ENCODE measurements around the gene UBE2L3.
"Not testable (repeated sequence)": the region's sequence is repeated elsewhere in the genome, so short reads cannot be mapped to it uniquely, and the experiment has no call there.

UBE2L3 gene

DNA sequence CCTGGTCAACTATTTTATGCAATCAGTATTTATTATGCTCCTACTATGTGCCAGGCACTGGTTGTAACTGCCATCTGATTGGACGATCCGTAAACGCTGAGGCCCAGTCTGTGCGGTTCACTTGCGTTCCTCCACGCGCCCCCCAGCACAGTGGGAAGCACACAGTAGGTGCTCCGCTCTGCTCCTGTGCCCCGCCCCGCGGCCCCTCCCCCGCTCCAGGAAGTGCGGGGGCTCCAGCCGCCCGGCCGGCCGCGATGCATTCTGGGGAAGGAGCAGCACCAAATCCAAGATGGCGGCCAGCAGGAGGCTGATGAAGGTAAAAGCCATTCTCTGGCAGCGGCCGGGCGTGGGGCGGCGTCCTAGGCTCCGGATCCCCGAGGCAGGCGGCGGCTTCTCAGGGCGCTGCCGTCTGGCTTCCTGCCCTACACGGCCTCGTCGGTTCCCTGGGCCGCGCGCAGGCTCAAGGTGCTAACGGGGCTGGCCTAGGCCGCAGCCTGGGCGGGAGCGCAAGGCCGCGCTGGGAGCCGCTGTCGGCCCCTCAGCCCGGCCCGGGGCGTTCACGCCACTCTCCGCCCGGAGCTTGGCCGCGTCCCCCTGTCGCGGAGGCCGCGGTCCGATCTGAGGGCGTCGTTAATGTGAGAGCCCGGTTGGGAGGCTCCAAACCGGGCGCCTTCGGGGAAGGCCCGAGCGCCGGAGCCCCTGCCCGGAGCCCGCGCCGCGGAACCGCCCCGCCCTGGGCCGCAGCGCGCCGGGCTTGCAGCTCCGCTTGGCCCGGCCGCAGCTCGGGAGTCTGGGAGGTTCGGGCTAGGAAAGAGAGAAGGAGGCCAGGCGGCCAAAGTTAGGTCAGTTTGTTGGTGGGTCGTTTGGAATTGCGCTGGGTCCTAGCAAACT lies at the start of gene UBE2L3:
Gene UBE2L3, plus strand, starts transcription at position 259 of the 891 bp plus-strand sequence. Its CDS starts 31 bp downstream, at position 290.
- DNase-seq, result no peak

DNA sequence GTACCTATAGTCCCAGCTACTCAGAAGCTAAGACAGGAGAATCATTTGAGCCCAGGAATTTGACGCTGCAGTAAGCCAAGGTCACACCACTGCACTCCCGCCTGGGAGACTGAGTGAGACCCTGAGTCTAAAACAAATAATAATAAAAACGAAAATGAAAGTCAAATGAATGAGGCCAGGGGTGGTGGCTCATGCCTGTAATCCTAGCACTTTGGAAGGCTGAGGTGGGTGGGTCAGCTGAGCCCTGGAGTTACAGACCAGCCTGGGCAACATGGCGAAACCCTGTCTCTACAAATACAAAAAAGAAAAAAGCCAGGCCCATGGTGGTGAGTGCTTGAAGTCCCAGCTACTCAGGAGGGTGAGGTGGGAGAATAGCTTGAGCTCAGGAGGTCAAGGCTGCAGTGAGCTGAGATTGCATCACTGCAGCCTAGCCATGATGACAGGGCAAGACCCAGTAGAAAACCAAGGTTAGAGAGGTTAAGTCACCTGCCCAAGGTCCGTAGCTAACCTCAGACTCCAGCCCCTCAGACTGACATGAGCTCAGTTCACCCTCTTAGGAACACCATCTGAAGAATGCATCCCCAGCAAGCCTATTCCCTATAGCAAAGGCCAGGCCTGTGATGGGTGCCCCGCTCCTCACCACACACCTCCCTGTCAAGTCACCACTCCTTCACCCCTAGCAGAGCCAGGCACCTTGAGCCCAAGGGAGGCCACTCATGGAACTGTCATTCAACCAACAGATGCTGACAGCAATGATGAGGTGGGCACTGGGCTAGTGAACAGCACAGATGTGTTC lies 40.6 kb upstream of the UBE2L3 start:
- DNase-seq, result not testable (repeated sequence)

DNA sequence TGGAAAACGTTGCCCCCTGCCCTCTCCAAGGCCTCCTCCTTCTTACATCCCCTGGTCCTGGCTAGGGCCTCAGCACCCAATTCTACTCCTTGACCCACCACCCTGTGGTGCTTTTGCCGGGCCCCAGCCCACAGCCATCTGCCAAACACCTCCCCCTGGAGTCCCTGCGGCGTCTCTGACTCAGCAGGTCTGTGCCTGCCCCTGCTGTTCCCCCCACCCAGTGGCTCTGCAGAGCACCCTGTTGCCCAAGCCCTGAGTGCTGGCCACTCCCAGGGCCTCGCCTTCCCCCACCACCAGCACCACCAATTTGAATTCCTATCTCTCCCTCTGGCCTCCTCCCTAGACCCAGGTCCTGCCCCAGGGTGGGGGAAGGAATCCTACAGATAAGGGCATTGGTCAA lies 36.0 kb upstream of the UBE2L3 start:
- DNase-seq, result not testable (repeated sequence)

DNA sequence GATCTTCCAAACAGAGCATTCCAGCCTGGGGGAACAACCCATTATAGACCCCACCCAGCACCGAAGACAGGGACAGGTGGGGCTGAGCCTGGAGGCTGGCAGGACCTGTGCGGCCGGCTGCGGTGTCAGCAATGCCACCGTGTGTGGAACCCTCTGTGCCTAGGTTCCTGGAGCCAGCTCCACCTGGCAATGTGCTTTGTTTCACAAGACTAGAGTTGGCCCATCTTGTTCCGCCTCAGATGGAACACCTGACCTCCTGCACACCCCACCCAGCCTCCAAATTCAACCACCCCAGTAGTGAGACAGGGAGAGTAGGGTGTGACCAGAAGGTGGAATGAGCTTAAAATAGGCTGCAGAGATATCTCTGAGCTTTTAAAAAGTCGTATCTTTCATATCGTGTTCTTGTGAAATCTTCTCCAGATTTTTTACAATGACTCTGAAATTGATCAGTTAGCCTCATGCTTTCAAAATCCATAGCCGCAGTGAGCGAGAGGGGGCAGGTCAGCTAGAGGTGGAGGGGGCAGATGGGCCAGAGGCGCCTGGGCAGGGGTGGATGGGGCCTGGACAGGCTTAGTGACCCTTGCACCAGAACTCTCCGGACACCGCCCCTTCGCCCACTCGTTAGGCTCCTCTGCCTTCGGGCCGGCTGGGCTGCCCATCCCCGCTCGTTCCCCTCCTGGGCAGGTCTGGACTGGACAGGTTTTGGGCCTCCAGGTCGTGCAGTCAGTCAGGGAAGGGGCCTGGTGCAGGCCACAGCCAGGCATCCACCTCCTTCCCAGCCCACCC lies 34.5 kb upstream of the UBE2L3 start:
- not testable (repeated sequence) for DNase-seq

GRCh38 chr22:21539862-21540261 lies 27.7 kb upstream of the UBE2L3 start:
- not testable (repeated sequence) for DNase-seq

GRCh38 chr22:21544432-21545322 lies 22.8 kb upstream of the UBE2L3 start:
- not testable (repeated sequence) for DNase-seq

DNA sequence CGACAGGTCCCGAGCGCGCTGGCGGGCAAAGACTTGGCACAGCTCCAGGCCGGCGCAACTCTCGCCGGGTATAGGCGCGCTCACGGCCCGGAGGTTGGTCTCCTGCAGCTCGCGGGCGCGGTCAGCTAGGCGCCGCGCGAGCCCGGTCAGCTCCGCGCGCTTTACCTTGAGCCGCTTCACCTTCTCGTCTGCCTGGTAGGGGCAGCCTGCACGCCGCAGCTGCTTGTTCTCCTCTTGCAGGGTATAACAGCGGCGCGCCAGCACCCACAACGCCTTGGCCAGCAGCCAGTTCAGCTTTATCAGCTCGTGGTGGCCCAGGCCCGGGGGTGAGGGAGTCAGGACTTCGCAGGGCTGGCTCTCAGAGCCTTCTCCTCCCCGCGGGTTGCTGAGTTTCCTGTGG lies 18.0 kb upstream of the UBE2L3 start:
- DNase-seq, result not testable (repeated sequence)

DNA sequence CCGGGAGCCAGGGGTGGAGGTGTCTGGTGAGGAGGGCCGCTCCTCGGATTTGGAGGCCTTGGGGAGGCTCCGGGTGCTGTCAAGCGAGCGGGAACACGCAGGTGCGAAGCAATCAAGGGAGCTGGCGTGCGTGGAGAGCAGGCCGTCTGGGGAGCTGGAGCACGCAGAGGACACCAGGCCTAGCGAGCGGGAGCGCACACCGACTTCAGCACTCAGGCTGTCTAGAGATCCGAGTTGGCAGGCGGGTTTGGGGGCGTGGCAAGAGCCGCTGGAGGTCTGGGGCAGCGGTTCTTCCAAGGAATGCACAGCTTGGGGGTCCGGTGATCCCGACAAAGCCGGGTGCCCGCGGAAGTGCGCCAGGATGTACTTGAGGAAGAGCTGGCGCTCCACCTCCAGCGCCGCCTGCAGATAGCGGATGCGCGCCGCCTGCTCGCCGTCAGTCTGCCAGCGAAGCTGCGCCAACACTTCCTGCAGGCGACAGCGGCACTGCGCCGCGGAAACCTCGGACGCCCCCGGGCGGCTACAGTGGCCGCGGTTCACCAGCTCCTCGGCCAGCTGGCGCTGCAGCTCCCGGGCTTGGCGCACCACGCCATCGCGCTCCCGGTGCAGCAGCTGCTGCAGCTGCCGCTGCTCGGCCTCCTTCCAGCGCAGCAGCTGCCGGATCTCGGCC lies 17.4 kb upstream of the UBE2L3 start:
- not testable (repeated sequence) for DNase-seq

DNA sequence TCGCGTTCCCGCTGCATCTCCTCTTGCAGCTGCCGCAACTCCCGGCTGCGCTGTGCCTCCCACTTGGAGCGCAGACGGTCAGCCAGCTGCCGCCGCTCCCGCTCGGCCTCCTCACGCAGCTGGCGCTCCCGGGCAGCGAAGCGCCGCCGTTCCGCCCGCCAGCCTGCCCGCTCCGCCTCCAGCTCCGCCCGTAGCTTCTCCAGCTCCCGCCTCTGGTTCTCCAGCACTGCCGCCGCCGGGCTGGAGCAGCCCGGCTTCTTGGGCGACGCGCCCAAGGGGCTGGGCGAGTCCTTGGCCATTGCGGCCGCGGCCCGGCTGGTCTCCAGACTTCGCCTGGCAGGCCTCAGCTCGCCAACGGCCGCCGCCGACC lies 16.9 kb upstream of the UBE2L3 start:
- not testable (repeated sequence) for DNase-seq

DNA sequence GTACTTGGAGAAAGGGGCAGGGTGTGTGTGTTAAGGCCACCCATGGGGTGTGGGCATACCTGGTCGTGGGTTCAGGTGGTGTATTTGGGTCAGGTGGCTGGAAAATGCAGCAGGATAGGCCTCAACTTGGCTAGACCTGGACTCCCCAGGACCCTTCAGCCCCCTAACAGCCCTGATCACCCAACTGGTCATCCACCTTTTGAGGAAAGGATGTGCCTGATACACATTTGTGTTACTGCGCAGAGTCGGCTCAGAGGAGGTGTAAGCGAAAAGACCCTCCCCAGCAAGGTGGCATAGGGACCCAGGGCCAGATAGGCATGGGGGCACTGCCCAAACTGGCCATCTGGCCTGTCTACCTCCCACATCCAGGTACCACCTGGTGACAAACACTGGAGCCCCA lies 16.2 kb upstream of the UBE2L3 start, which contains the start of gene RIMBP3C:
Gene RIMBP3C, minus strand, starts transcription at position 101 of the 400 bp plus-strand sequence. CDS start 485 bp downstream, outside the sequence.
- DNase-seq, result not testable (repeated sequence)

GRCh38 chr22:21559345-21560125 lies 8.0 kb upstream of the UBE2L3 start:
- DNase-seq, result not testable (repeated sequence)

- not testable (repeated sequence) for DNase-seq
These were observed 6.9 kb upstream of the UBE2L3 start for GRCh38 chr22:21560657-21561056.

- no peak for DNase-seq
These were observed 3.6 kb upstream of the UBE2L3 start for GRCh38 chr22:21563912-21564311.

DNA sequence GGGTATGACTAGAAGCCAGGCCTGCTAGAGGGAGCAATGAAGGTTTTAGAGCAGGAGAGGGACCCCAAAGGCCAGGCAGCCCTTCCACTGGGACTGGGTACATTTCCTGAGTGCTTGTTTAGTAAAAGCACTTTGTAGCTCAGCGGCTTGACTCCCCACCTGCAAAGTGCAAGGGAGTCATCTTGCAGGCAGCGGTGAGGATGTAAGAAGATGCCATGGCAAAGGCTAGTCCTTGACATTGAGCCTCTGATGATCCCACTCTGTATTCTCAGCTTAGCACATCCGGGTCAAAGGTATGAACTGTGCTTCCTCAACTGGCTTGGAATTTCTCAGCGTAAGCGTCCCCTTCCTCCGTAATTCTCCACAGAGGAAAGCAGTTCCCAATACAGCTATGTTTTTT lies 3.1 kb upstream of the UBE2L3 start:
- DNase-seq, result no peak

DNA sequence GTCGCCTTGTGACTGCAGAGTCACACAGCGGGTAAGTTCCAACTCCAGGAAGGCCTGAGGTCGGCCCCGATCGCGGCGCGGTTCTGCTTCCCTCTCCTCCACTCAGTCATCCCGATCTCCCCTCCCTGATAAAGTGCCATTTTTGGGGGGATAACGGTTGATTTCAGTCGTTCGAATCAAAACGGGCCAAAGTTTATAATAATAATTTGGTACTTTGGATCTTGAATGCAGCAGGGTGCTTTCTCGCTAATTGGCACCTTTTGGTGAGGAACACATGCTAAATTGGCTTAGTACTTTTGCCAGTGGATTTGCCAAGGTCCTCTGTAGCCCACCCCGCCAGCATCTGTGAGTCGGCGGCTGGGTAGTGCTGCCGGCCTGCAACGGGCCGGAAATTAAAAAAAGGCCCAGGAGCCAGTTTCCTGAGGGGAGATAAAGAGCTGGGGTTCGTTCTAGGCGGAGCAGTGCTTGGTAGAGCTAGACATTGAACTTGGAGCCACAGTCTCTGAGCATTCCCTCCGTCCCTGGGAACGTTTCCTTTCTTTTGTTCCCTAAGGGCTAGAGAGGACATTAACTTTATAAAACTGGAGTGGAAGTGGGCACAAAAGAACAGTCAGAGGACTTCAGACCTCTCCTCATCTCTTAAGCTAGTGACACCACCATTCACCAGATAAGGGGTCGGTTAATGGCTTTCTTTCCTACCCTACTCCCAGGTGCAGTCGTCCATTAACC lies 997 bp downstream of the UBE2L3 start:
- DNase-seq, result no peak

GRCh38 chr22:21569076-21569427 lies 1.5 kb downstream of the UBE2L3 start:
- not testable (repeated sequence) for DNase-seq

DNA sequence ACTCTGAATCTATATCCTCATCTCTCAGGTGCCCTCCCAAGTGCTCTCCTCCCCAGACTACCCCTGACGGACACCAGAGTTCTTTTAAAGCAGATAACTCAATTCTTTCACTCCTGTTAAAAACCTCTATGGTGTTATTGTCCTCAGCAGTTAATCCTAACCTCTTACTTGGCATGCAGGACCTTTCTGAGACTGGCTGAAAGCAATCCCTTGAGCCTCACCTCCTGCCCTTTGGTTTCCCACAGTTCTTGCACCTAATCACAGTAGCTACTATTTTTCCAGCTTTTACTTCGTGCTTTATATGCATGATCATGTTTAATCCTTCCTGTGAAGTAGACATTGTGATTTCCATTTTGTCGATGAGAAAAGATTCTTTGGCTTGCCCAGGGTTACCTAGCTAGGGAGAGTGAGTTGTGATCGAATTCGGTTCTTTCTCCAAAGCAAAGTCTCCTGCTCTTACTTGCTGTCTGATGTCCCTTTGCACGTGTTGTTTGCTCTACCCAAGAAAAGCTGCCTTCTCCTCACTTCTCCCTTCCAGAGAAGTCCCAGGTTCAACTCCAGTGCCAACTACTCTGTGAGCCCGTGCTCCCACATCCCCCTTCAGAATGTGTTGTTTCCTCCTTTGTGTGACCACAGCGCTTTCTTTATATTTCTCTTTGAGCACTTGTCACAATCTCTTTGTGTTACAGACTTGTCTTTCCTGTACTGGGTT lies 2.1 kb downstream of the UBE2L3 start:
- DNase-seq, result no peak

GRCh38 chr22:21570398-21570797 lies 2.9 kb downstream of the UBE2L3 start:
- no peak for DNase-seq

- no peak for DNase-seq
These were observed 4.2 kb downstream of the UBE2L3 start for GRCh38 chr22:21571679-21572078.
